GM12878 (cell line): ENCODE data around the gene PPFIA3.

Source experiments
- CBX3 ChIP-seq: fragments of 200-600 bp; sonication (generic); IDR thresholded peaks from 2 replicates; pipeline ENCODE4 v1.6.1; 2016; ENCODE audit warnings: low read depth, borderline replicate concordance
- CEBPB ChIP-seq, 2 experiments: fragments of 150-350 bp in 1 of 2; IDR thresholded peaks; 2 replicates each; pipeline ENCODE4 v1.6.1; 2012 to 2014; ENCODE audit warnings: low read depth in 2 of 2, low read length in 2 of 2, borderline replicate concordance in 1 of 2, inconsistent platforms in 1 of 2
- KDM1A ChIP-seq: fragments of 200-600 bp; sonication (generic); IDR thresholded peaks from 2 replicates; pipeline ENCODE4 v1.6.1; 2016; ENCODE audit warnings: borderline replicate concordance
- MAX ChIP-seq: IDR thresholded peaks from 2 replicates; pipeline ENCODE4 v1.6.1; 2012; ENCODE audit warnings: low read depth, low read length, improper control_type of control experiment
- NBN ChIP-seq: fragments of 450-650 bp; IDR thresholded peaks from 2 replicates; pipeline ENCODE4 v1.6.1; 2016

DNA sequence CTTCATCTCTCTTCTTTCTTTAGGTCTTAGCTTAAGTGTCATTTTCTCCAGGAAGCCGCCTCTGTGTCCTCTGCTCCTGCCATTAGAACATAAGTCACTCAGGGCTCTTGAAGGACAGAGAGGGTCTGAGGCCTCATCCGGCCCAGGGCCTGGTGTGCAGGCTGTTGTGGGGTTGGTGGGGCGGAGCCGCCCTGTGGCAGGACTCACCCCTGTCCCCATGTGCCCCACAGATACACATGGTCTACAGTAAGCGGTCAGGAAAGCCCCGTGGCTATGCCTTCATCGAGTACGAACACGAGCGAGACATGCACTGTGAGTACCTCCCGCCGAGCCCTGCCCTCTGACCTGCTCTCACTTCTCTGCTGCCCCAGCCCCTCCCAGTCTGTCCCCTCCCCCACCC is 18.2 kb upstream of the PPFIA3 start:
- TF ChIP-seq MAX = no peak
- no peak for TF ChIP-seq CEBPB (IDR thresholded peaks at IDR 0.05; ENCODE audit: borderline replicate concordance in 1 of 2, low read depth in 2 of 2, low read length in 2 of 2)
- no peak for TF ChIP-seq NBN
- TF ChIP-seq CBX3 = no peak
- no peak for TF ChIP-seq KDM1A
